Skeletal muscle tissue (tissue), 4 donors: Measurements from ENCODE around the gene LMO1. TPM values are rescaled to one million over a fixed set of nuclear protein-coding genes. Genes with fewer than 3 reads are reported as not detected.

Experiments used
- H3K27ac ChIP-seq: one replicate; pipeline ENCODE4 v1.7.0; 2013; ENCODE audit warnings: mild to moderate bottlenecking, low read depth, low read length, inconsistent platforms
- H3K27me3 ChIP-seq, 3 donors: one replicate each; pipeline ENCODE4 v1.7.0; 2013; ENCODE audit warnings: low read length in 3 of 3; ENCODE audit not compliant: control insufficient read depth in 3 of 3, insufficient read depth in 3 of 3
- H3K36me3 ChIP-seq, 3 donors: one replicate each; pipeline ENCODE4 v1.7.0; 2013; ENCODE audit warnings: low read length in 3 of 3; ENCODE audit not compliant: control insufficient read depth in 3 of 3, insufficient read depth in 3 of 3
- H3K4me1 ChIP-seq, 3 donors: one replicate each; pipeline ENCODE4 v1.7.0; 2013; ENCODE audit warnings: low read length in 3 of 3, mild to moderate bottlenecking in 3 of 3; ENCODE audit not compliant: control insufficient read depth in 3 of 3, insufficient read depth in 3 of 3
- H3K4me3 ChIP-seq, 3 donors: one replicate each; pipeline ENCODE4 v1.7.0; 2013; ENCODE audit warnings: low read length in 3 of 3
- H3K9ac ChIP-seq, 3 donors: one replicate each; pipeline ENCODE4 v1.7.0; 2013; ENCODE audit warnings: low read length in 3 of 3, mild to moderate bottlenecking in 3 of 3, moderate library complexity in 2 of 3, low read depth in 1 of 3
- H3K9me3 ChIP-seq, 3 donors: one replicate each; pipeline ENCODE4 v1.7.0; 2013; ENCODE audit warnings: low read length in 3 of 3; ENCODE audit not compliant: control insufficient read depth in 3 of 3
- total RNA-seq: library from RNA; depleted of rRNA; stranded (reverse); fragments of >200 nt; gene quantifications from one replicate; pipeline ENCODE4 v1.2.3, GENCODE V29; 2014
- donor health status: Osteomylitis.

The LMO1 gene
- total RNA-seq, 1 donor from 2014 or later = not detected

- peaks cover 0 to 13% (median 2%) of the 10 kb centered on the region in 3 donors for H3K27me3 ChIP-seq
- no peaks in the 10 kb centered on the region for H3K9me3 ChIP-seq
- H3K9ac ChIP-seq = no peak overlapping the region
- no peaks in the 10 kb centered on the region for H3K4me1 ChIP-seq
- no peak overlapping the region for H3K4me3 ChIP-seq
- no peak overlapping the region for H3K27ac ChIP-seq
- H3K36me3 ChIP-seq = peaks cover 0 to 2% (median 0%) of the 10 kb centered on the region in 3 donors
These were observed 46.5 kb downstream of the LMO1 start for GRCh38 chr11:8217136-8217535.

GRCh38 chr11:8213376-8213775 lies 50.3 kb downstream of the LMO1 start:
- no peaks in the 10 kb centered on the region for H3K9me3 ChIP-seq
- peaks cover 8 to 17% (median 14%) of the 10 kb centered on the region in 3 donors for H3K27me3 ChIP-seq
- no peak overlapping the region for H3K9ac ChIP-seq
- H3K36me3 ChIP-seq = no peaks in the 10 kb centered on the region
- H3K4me1 ChIP-seq = no peaks in the 10 kb centered on the region
- H3K27ac ChIP-seq = no peak overlapping the region
- H3K4me3 ChIP-seq = no peak overlapping the region

GRCh38 chr11:8209208-8209807 lies 54.4 kb downstream of the LMO1 start:
- Histone ChIP-seq H3K9me3 (no peaks in the 10 kb centered on the region), H3K9ac (no peak overlapping the region), H3K27me3 (peaks cover 15 to 26% (median 16%) of the 10 kb centered on the region in 3 donors), H3K36me3 (no peaks in the 10 kb centered on the region), H3K27ac (no peak overlapping the region), H3K4me1 (peaks cover 0 to 2% (median 2%) of the 10 kb centered on the region in 3 donors), H3K4me3 (no peak overlapping the region)

GRCh38 chr11:8207080-8208000 lies 56.3 kb downstream of the LMO1 start:
- Histone ChIP-seq H3K4me3 (no peak overlapping the region), H3K9ac (no peak overlapping the region), H3K36me3 (no peaks in the 10 kb centered on the region), H3K4me1 (peaks cover 2 to 4% (median 2%) of the 10 kb centered on the region in 3 donors), H3K27me3 (peaks cover 15 to 32% (median 18%) of the 10 kb centered on the region in 3 donors), H3K9me3 (no peaks in the 10 kb centered on the region), H3K27ac (peak overlapping the region; percentile 66)

- no peaks in the 10 kb centered on the region for H3K36me3 ChIP-seq
- no peak overlapping the region for H3K9ac ChIP-seq
- no peaks in the 10 kb centered on the region for H3K9me3 ChIP-seq
- peaks cover 2 to 4% (median 2%) of the 10 kb centered on the region in 3 donors for H3K4me1 ChIP-seq
- peaks cover 15 to 31% (median 19%) of the 10 kb centered on the region in 3 donors for H3K27me3 ChIP-seq
- H3K4me3 ChIP-seq = peak overlapping the region in 1 of 3 donors; percentile 6
- peak overlapping the region; percentile 66 for H3K27ac ChIP-seq
These were observed 57.2 kb downstream of the LMO1 start for GRCh38 chr11:8206251-8207079.

GRCh38 chr11:8205566-8205965 lies 58.1 kb downstream of the LMO1 start:
- H3K4me1 ChIP-seq = peaks cover 2 to 4% (median 2%) of the 10 kb centered on the region in 3 donors
- H3K27ac ChIP-seq = peak overlapping the region; percentile 54

GRCh38 chr11:8204596-8204995 lies 59.1 kb downstream of the LMO1 start:
- Histone ChIP-seq H3K4me3 (no peak overlapping the region), H3K27ac (no peak overlapping the region), H3K4me1 (peaks cover 2 to 4% (median 2%) of the 10 kb centered on the region in 3 donors), H3K36me3 (no peaks in the 10 kb centered on the region), H3K9ac (no peak overlapping the region), H3K9me3 (no peaks in the 10 kb centered on the region), H3K27me3 (peaks cover 15 to 26% (median 19%) of the 10 kb centered on the region in 3 donors)

More at GRCh38 chr11:8205566-8205965, 58.1 kb downstream of the LMO1 start:
- Histone ChIP-seq H3K9ac (no peak overlapping the region), H3K9me3 (no peaks in the 10 kb centered on the region), H3K36me3 (no peaks in the 10 kb centered on the region), H3K4me3 (no peak overlapping the region), H3K27me3 (peaks cover 15 to 28% (median 19%) of the 10 kb centered on the region in 3 donors)

GRCh38 chr11:8204025-8204424 lies 59.7 kb downstream of the LMO1 start:
- H3K4me1 ChIP-seq = peaks cover 2 to 4% (median 2%) of the 10 kb centered on the region in 3 donors
- no peaks in the 10 kb centered on the region for H3K9me3 ChIP-seq
- H3K27ac ChIP-seq = no peak overlapping the region
- no peak overlapping the region for H3K4me3 ChIP-seq
- H3K27me3 ChIP-seq = peaks cover 16 to 22% (median 19%) of the 10 kb centered on the region in 3 donors
- H3K36me3 ChIP-seq = no peaks in the 10 kb centered on the region
- H3K9ac ChIP-seq = no peak overlapping the region

- H3K27ac ChIP-seq = no peak overlapping the region
- H3K27me3 ChIP-seq = peaks cover 13 to 17% (median 14%) of the 10 kb centered on the region in 3 donors
- H3K4me1 ChIP-seq = peaks cover 2 to 4% (median 2%) of the 10 kb centered on the region in 3 donors
- H3K9ac ChIP-seq = no peak overlapping the region
- H3K9me3 ChIP-seq = no peaks in the 10 kb centered on the region
- no peaks in the 10 kb centered on the region for H3K36me3 ChIP-seq
- H3K4me3 ChIP-seq = no peak overlapping the region
These were observed 60.3 kb downstream of the LMO1 start for GRCh38 chr11:8203414-8203715.
